Heart left ventricle (tissue), 13 donors: ENCODE measurements around the gene DIP2C.

Source experiments
- CTCF ChIP-seq, 12 donors: fragments of 200-600 bp; sonication (generic) in 4 of 12; IDR thresholded peaks; one replicate each; pipeline versions ENCODE4 v1.5.0 to v1.8.0; 2018 to 2022; ENCODE audit warnings: antibody characterized with exemption in 12 of 12, mild to moderate bottlenecking in 5 of 12
- POLR2A ChIP-seq, 2 donors: fragments of 450-650 bp; IDR thresholded peaks; one replicate each; pipeline ENCODE4 v1.6.1; 2017; ENCODE audit warnings: antibody characterized with exemption in 2 of 2, mild to moderate bottlenecking in 2 of 2, moderate library complexity in 2 of 2
- donor health status: ischemic (EF 13 %, LVEDD 7.1; RV severe dilation, severe dysfunction).
- donor health status: DM: no; HTN: yes; CAD: no.
- donor health status: DM: no; HTN: no; CAD: no.
- donor health status: ischemic (EF 25% LVEDD 6.9; RV normal size, moderate dysfunction).
- donor health status: ischemic (EF 25% LVEDD 5.7; RV mildly dilated, moderate dysfunction).
- donor health status: ischemic (EF 35%, LVEDD 5.7; RV mildly dilated, moderate dysfunction).
- donor health status: nonischemic (EF 11% LVEDD 7.7; RV severe dilation, severe dysfunction).
- donor health status: DM: yes; HTN: yes; CAD: no.
- donor health status: PGD.
- donor health status: ischemic (EF 29% LVEDD 5.4; RV normal size, mild dysfunction).
- donor health status: nonischemic (EF 23%, LVEDD 6.1; RV moderate dilation, normal function).

- TF ChIP-seq CTCF (IDR thresholded peaks at IDR 0.05): no peak
- no peak for TF ChIP-seq POLR2A (IDR thresholded peaks at IDR 0.05)
These were observed 197.6 kb downstream of the DIP2C start for GRCh38 chr10:491667-492424.
